ENCODE data around the gene LRMDA. TPM values are rescaled to one million over a fixed set of nuclear protein-coding genes. Genes with fewer than 3 reads are reported as not detected.
A peak's percentile ranks its signal among the peaks of the same experiment; 100 is the strongest.

LRMDA gene
- total RNA-seq, 6 donors from 2014 or later: 12.8 to 185 (median 18.1) TPM

- 71 to 90% methylated on average over 4 of the region's 4 CpGs for WGBS, 2 donors
- ATAC-seq (ENCODE audit: low FRiP score in 2 of 2) (no peak), DNase-seq (no peak)
- H3K36me3 ChIP-seq: no peaks in the 10 kb centered on the region
- no peaks in the 10 kb centered on the region for H3K27me3 ChIP-seq
- no peak overlapping the region for H3K27ac ChIP-seq
- no peaks in the 10 kb centered on the region for H3K4me1 ChIP-seq
- TF ChIP-seq CTCF (IDR thresholded peaks at IDR 0.05) (no peak), POLR2A (IDR thresholded peaks at IDR 0.05) (no peak), EP300 (IDR thresholded peaks at IDR 0.05) (no peak), POLR2AphosphoS5 (IDR thresholded peaks at IDR 0.05) (no peak)
- no peaks in the 10 kb centered on the region for H3K9me3 ChIP-seq
- no peak overlapping the region for H3K4me3 ChIP-seq
Observed at GRCh38 chr10:75709245-75709644, 277.8 kb downstream of the LRMDA start.

- H3K27me3 ChIP-seq: no peaks in the 10 kb centered on the region
- no peak overlapping the region for H3K4me3 ChIP-seq
- H3K27ac ChIP-seq: no peak overlapping the region
- TF ChIP-seq POLR2AphosphoS5 (IDR thresholded peaks at IDR 0.05): no peak
- TF ChIP-seq CTCF (IDR thresholded peaks at IDR 0.05): no peak
- no peak for TF ChIP-seq POLR2A (IDR thresholded peaks at IDR 0.05)
- no peak for TF ChIP-seq EP300 (IDR thresholded peaks at IDR 0.05)
- H3K4me1 ChIP-seq: no peaks in the 10 kb centered on the region
- DNase-seq: no peak
- no peaks in the 10 kb centered on the region for H3K9me3 ChIP-seq
- no peaks in the 10 kb centered on the region for H3K36me3 ChIP-seq
- 94 to 95% methylated on average over 3 of the region's 3 CpGs for WGBS, 2 donors
- no peak for ATAC-seq (ENCODE audit: low FRiP score in 2 of 2)
Observed at GRCh38 chr10:75709811-75710210, 278.4 kb downstream of the LRMDA start.

- Histone ChIP-seq H3K4me3 (peak overlapping the region in 1 of 4 donors; percentile 14), H3K9me3 (no peaks in the 10 kb centered on the region), H3K36me3 (no peaks in the 10 kb centered on the region), H3K27me3 (no peaks in the 10 kb centered on the region), H3K4me1 (no peaks in the 10 kb centered on the region), H3K27ac (no peak overlapping the region)
- ATAC-seq (ENCODE audit: low FRiP score in 2 of 2) (no peak), DNase-seq (peak in 1 of 2 donors; percentile 30)
- 38 to 45% methylated on average over 22 of the region's 22 CpGs for WGBS, 2 donors
- TF ChIP-seq POLR2A (IDR thresholded peaks at IDR 0.05) (no peak), POLR2AphosphoS5 (IDR thresholded peaks at IDR 0.05) (no peak), EP300 (IDR thresholded peaks at IDR 0.05) (no peak), CTCF (IDR thresholded peaks at IDR 0.05) (no peak)
Observed at GRCh38 chr10:75712242-75712880, 280.9 kb downstream of the LRMDA start.

GRCh38 chr10:75716506-75716905, 285.1 kb downstream of the LRMDA start:
- Histone ChIP-seq H3K4me3 (no peak overlapping the region), H3K27ac (no peak overlapping the region), H3K27me3 (no peaks in the 10 kb centered on the region), H3K9me3 (no peaks in the 10 kb centered on the region), H3K4me1 (no peaks in the 10 kb centered on the region), H3K36me3 (no peaks in the 10 kb centered on the region)
- WGBS, 2 donors: 88 to 96% methylated on average over 3 of the region's 3 CpGs
- TF ChIP-seq EP300 (IDR thresholded peaks at IDR 0.05): no peak
- no peak for TF ChIP-seq CTCF (IDR thresholded peaks at IDR 0.05)
- no peak for TF ChIP-seq POLR2AphosphoS5 (IDR thresholded peaks at IDR 0.05)
- no peak for TF ChIP-seq POLR2A (IDR thresholded peaks at IDR 0.05)
- ATAC-seq (ENCODE audit: low FRiP score in 2 of 2) (no peak), DNase-seq (no peak)
